Measurements from ENCODE around the gene KLF15.

Gene KLF15

DNA sequence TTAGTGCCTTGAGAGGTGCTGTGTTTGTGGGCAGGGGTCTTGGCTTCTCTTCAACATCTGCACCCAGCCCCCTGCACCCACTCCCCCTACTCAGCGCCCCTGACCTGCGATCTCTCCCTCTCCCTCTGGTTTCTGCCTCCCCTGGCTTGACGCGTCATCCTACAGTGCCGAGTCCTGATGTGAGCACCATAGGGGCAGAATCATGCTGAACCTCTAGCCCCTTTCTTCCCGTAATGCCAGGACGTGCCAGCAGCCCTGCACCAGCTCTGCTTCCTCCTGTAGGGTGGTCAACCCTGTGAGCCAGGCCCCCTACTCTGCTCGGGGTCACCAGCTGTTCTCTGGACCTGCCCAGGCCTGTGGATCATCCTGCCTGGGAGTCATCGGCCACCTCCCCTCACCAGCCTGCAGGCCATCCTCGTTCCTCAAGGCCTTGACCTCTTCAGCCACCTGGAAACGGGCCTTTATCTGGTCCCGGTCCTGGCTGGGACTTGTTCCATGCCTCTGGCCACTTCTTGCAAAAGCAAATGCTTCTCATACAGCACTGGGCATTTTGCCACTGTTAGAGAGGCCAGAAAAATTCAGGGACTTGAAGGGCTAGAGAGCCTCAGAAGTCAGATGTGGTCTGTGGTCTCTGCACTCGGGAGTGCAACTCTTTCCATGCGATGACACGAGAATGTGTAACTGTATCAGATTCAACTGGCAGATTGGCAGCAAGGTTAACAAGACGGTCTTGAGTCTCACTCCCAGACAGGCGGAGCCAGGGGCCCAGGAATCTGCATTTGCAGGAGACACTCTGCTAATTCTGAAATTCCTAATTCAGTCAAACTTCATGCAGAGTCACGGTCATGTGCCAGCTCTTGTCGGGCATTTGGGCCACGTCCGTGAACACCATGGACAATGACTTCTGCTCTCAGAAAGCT is 16.7 kb upstream of the KLF15 start:
- no peak for TF ChIP-seq POLR2A (IDR thresholded peaks at IDR 0.05; ENCODE audit: low read length)
- no peak for TF ChIP-seq GATA1 (IDR thresholded peaks at IDR 0.05; ENCODE audit: low read depth, low read length)
- DNase-seq = no peak

DNA sequence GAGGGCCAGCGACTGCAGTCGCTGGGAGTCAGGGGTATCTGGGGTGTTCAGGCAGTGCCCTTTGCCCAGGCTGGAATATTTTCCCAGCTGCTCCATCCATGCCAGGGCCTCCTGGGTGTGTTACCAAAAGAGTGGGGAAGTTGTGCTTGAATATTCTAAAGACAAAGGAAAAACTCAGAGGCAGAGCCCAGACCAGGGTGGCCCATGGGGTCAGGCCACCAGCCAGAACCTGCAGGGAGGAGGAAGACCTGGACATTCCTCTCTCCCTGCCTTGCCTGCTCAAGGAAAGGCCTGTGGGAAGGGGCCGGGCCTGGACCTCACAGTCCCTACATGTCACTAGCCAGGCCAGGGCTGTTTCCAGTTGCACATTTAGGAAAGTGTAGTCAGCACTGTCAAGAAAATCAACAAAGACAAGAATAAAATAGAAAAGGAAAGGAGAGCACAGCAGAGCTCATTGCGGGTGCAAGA is 16.0 kb upstream of the KLF15 start:
- no peak for DNase-seq
- TF ChIP-seq POLR2A (IDR thresholded peaks at IDR 0.05; ENCODE audit: low read length) (no peak), GATA1 (IDR thresholded peaks at IDR 0.05; ENCODE audit: low read depth, low read length) (no peak)

DNA sequence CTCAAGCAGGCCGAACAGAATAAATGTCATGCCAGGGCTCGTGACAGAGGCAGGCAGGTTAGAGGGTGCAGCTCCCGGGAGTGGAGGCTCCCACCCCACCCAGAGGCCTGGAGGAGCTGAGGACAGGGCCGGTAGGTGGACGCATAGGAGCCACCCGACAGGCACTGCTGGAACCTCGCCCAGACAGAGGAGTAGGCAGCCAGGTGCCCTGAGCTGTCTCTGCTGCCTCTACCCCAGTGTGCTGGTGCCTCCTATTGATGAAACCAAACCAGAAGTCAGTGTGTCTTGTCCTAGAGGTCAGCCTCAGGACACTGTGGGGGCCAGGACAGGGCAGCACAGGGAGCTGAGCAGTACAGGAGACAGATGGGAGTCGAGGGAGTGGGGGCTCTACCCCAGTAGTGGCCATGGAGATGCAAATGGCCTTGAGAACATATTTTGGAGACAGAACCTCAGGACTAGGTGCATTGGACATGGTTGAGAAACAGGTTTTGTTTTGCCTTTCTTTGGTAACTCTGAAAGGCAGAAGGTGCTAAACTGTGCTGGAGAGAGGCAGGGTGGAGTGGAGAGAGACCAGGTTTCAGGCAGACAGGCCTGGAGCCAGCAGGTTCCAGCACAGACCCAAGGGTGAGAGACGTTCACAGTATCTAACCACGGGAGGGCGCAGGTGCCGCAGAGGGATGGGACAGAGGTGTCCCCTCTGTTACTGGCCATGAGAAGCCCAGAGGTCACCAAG is 15.4 kb upstream of the KLF15 start:
- no peak for DNase-seq
- no peak for TF ChIP-seq POLR2A (IDR thresholded peaks at IDR 0.05; ENCODE audit: low read length)
- TF ChIP-seq GATA1 (IDR thresholded peaks at IDR 0.05; ENCODE audit: low read depth, low read length) = no peak

DNA sequence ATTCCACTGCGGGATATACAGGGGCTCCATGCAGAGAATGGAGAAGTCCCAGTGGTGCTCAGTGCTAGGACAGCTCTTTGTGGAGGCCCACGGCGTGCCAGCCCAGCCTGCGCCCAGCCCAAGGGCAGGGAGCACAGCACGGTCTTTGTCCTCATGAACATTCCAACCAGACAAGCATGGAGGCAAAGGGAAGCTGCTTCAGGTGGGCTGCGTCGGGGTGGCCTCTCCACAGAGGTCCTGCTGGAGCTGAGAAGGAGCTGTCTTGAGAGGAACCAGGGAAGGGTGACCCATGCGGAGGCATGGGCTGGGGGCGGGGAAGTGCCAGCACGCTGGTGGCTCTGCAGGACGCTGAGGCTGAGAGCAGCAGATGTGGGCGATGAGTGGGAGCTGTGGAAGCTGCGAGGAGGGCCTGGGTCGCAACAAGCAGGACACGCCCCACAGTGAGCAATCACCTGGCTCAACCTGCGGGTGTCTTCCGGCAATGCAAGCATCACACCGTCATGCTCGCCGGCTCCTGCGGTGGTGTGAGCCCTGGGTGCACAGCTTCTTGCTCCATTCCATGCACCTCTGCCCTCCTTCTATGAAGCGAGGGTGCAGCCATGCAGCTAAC is 14.0 kb upstream of the KLF15 start:
- DNase-seq = no peak
- TF ChIP-seq POLR2A (IDR thresholded peaks at IDR 0.05; ENCODE audit: low read length) (no peak), GATA1 (IDR thresholded peaks at IDR 0.05; ENCODE audit: low read depth, low read length) (no peak)

DNA sequence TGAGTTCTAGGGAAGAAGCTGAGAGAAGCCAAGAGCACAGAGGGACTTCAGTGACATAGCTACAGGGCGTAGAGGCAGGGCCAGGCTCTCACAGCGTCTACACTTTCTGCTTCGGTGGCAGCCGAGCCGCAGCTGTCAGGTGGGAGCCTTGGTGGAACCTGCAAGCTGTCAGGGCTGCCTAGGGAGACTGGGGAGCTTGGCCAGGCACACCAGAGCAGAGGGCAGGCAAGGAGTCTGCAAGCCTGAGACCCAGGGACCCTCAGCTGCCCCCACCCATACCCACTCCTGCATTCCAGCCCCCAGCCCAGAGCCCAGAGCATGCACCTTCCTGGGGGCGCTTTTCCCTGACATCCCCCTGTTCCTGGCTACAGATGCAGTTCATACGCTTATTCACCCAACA is 13.4 kb upstream of the KLF15 start:
- TF ChIP-seq GATA1 (IDR thresholded peaks at IDR 0.05; ENCODE audit: low read depth, low read length) = no peak
- TF ChIP-seq POLR2A (IDR thresholded peaks at IDR 0.05; ENCODE audit: low read length) = no peak
- DNase-seq = no peak

DNA sequence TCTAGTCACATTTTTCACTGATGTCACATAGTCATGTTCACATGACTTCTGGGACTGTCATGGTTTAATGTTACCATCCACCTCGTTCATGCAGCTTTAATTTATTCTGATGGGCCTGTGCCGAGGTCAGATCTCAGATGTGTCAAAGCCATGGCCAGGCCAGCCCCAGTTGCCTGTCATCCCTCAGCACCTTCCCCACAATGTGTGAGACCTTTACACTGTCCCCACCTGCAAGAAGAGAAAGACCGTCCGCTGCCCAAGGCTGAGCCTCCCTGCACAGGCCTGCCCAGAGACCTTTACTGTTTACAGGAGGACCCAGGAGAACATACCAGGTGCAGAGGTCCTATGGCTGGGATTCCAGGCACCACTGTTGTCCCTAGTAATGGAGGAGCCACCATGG is 12.8 kb upstream of the KLF15 start:
- TF ChIP-seq POLR2A (IDR thresholded peaks at IDR 0.05; ENCODE audit: low read length) (no peak), GATA1 (IDR thresholded peaks at IDR 0.05; ENCODE audit: low read depth, low read length) (no peak)
- no peak for DNase-seq

DNA sequence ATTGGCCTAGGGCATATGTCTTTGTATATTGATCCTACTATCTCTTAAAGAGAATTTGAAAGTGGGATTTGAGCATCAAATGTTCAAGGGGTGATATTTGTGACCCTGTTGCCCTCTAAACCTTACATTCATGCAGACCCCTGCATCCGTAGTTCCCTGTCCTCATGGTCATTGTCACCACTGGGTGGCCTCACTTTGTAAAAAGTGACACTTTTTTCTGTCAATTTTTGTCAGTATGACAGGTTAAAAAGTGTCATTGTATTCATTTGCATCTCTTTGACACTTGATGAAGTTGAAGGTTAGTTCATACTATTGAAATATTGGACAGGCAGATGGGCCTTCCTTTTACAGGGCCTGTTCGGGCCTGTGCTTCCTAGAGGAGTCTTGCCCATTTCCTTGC is 12.3 kb upstream of the KLF15 start:
- TF ChIP-seq POLR2A (IDR thresholded peaks at IDR 0.05; ENCODE audit: low read length) (no peak), GATA1 (IDR thresholded peaks at IDR 0.05; ENCODE audit: low read depth, low read length) (no peak)
- no peak for DNase-seq

DNA sequence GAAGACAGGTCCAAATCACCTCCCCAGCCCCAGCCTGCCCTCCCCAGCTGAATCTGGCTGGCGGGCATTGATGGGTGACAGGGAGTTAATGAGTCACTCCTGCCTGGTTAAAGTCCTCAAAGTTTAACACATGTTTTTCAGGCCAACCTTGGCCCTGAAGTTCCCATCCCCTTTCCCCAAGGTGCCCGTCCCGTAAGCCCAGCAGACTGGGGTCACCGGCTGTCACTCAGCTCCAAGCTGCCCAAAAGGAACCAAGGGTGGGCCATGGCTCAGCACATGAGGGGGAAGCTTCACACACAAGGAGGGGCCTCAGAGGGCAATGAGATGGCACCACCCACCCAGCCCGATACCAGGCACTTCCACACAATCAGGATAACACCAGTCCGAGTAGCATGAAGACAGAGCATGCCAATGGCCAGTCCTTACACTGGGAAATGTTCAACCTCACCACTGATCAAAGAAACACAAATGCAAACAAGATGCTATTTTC is 10.2 kb upstream of the KLF15 start:
- TF ChIP-seq GATA1 (IDR thresholded peaks at IDR 0.05; ENCODE audit: low read depth, low read length) (no peak), POLR2A (IDR thresholded peaks at IDR 0.05; ENCODE audit: low read length) (no peak)
- DNase-seq = no peak

DNA sequence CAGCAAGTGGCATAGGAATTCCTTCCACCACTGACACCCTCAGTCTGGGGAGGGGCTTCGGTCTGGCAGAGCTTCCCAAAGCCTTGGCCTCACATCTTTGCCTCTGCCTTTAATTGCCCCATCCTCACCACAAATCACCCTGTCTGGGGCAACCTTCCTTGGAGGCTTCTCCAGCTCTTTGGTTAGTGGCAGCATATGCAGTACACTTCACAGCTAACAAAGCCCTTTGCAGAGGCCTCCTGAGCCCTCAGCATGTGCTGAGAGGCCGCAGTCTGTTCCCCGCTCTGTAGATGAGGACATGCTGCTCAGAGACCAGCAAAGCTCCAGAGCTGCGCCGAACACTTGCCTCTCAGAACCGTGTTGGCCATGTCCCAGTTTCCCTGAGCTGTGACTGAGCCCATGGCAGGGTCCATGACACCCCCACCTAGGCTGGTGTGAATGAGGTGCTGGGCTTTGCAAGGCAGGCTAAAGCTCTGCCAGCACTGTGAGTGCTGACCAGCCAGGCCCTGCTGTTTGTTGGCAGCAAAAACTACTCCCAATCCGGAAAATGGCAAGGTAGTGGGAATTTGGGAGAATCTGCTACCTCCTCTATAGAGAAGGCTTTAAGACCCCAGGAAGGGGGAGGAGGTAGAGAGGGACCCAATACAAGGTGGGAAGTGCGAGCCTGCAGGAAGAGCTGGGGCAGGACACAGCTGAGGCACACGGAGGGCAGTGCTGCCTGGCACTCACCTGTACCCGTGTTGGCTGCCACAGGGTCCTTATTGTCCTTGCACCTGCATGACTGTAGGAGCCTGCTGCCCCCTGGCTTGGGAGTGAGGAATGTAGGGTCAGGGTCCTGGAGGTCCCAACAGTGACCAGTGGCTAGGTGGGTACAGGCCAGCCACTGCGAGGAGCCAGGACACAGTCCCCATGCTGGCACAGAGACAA is 8.4 kb upstream of the KLF15 start:
- TF ChIP-seq GATA1 (IDR thresholded peaks at IDR 0.05; ENCODE audit: low read depth, low read length) = no peak
- no peak for TF ChIP-seq POLR2A (IDR thresholded peaks at IDR 0.05; ENCODE audit: low read length)
- peak in 1 of 2 experiments; percentile 5 for DNase-seq

DNA sequence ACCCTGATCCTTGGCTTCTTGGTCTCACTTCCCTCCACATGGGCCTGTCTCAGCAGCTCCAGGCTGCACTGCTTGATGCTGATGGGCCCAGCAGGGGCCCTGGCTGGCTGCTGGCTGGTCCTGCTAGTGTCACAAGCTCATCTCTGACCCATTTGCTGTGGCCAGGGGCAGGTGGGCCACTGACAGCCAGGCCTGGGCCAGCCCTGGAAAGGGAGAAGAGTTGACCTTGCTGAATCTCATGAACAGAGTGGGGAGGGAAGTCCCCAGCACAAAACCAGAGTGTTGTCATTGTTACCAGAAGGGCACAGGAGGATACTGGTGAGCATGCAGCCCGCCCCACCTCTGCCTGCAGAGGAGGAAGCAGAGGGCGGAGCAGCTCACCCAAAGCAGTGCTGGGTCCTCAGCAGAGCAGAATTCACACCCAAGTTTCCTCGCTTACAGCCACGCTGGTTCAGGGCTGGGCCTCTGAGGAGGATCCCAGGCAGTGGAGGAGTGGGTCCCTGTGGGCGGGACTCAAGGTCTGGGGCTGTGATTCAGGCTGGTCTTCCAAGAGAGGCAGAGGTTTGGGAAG is 7.6 kb upstream of the KLF15 start:
- DNase-seq = no peak
- TF ChIP-seq GATA1 (IDR thresholded peaks at IDR 0.05; ENCODE audit: low read depth, low read length) (no peak), POLR2A (IDR thresholded peaks at IDR 0.05; ENCODE audit: low read length) (no peak)

DNA sequence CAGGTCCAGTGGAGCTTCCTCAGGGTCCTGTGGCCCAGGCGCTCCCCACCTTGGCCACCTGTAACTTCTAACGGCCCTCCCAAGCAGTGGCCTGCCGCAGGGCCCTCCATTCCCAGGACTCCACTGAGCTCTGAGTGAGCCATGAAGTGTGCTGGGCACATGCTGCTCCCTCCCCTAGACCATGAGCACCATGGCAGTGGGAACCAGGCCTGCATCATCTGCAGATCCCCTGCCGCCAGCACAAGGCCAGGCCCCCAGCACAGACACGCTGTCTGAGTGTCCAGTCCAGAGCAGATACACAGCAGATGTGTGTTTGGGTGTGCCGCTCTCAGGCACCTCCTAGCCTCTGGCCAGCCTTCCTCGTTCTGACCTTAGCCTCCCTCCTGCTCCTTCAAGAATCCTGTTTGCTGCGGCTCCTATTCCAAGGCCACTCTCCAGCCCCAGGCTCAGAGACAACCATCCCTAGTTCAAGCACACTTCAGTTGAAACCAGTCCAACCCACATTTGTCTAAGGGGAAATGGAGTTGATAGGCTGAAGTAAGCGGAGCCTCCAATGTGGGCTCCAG is 7.0 kb upstream of the KLF15 start:
- TF ChIP-seq GATA1 (IDR thresholded peaks at IDR 0.05; ENCODE audit: low read depth, low read length) (no peak), POLR2A (IDR thresholded peaks at IDR 0.05; ENCODE audit: low read length) (no peak)

DNA sequence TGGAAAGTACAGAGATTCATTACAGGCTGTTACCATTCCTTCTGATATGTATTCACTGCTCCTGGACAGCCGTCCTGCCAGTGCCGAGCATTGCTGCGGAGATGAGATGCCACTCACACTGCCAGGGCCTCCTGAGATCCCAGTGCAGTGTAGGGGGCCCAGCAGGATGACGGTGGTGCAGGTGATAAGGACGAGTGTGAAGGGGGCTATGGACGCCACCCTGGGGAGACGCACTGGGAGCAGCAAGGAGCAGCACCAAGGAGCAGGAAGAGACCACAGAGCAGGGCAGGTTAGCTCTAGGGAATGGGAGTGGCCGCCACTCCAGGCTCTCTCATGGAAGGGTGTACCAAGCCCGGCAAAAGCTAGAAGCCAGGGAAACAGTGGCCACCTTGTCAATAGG is 4.0 kb upstream of the KLF15 start:
- DNase-seq = no peak
- TF ChIP-seq GATA1 (IDR thresholded peaks at IDR 0.05; ENCODE audit: low read depth, low read length) (no peak), POLR2A (IDR thresholded peaks at IDR 0.05; ENCODE audit: low read length) (no peak)

More for the DNA sequence above, 7.0 kb upstream of the KLF15 start:
- no peak for DNase-seq
